Hepatocyte (in vitro differentiated cells): ENCODE data around the gene P2RY14. TPM values are rescaled to one million over a fixed set of nuclear protein-coding genes. Genes with fewer than 3 reads are reported as not detected.

Source experiments
- DNase-seq: peaks from one replicate; pipeline ENCODE4 v3.0.0-alpha.2; 2016; ENCODE audit warnings: low spot score
- H2AFZ ChIP-seq: fragments of 200-600 bp; sonication (generic); 2 replicates; pipeline ENCODE4 v1.6.0; 2016; ENCODE audit warnings: antibody characterized with exemption, mild to moderate bottlenecking
- H3K27ac ChIP-seq: fragments of 200-600 bp; sonication (generic); 2 replicates; pipeline ENCODE4 v1.5.1; 2016; ENCODE audit warnings: mild to moderate bottlenecking
- H3K27me3 ChIP-seq: fragments of 200-600 bp; sonication (generic); 2 replicates; pipeline ENCODE4 v1.6.1; 2016
- H3K36me3 ChIP-seq: fragments of 200-600 bp; sonication (generic); replicated peaks from 2 replicates; pipeline ENCODE4 v1.5.1; 2016; ENCODE audit warnings: low read depth; ENCODE audit not compliant: insufficient read depth
- H3K4me1 ChIP-seq: fragments of 200-600 bp; sonication (generic); 2 replicates; pipeline ENCODE4 v1.5.1; 2016; ENCODE audit warnings: mild to moderate bottlenecking, moderate library complexity; ENCODE audit not compliant: insufficient read depth
- H3K4me2 ChIP-seq: fragments of 200-600 bp; sonication (generic); 2 replicates; pipeline ENCODE4 v1.6.0; 2016
- H3K4me3 ChIP-seq: fragments of 200-600 bp; sonication (generic); 2 replicates; pipeline ENCODE4 v1.5.1; 2016; ENCODE audit warnings: mild to moderate bottlenecking
- H3K79me2 ChIP-seq: fragments of 200-600 bp; sonication (generic); 2 replicates; pipeline ENCODE4 v1.6.0; 2017; ENCODE audit warnings: mild to moderate bottlenecking
- H3K9me2 ChIP-seq: fragments of 200-600 bp; sonication (generic); replicated peaks from 2 replicates; pipeline ENCODE4 v1.6.0; 2017; ENCODE audit warnings: mild to moderate bottlenecking; ENCODE audit not compliant: insufficient read depth
- H3K9me3 ChIP-seq: fragments of 200-600 bp; sonication (generic); 2 replicates; pipeline ENCODE4 v1.5.1; 2016; ENCODE audit warnings: low read depth, mild to moderate bottlenecking
- H4K20me1 ChIP-seq: fragments of 200-600 bp; sonication (generic); 2 replicates; pipeline ENCODE4 v1.6.0; 2016; ENCODE audit warnings: mild to moderate bottlenecking; ENCODE audit not compliant: insufficient read depth, poor library complexity, severe bottlenecking
- EZH2 ChIP-seq: fragments of 200-600 bp; sonication (generic); IDR thresholded peaks from 2 replicates; pipeline ENCODE4 v1.6.1; 2016; ENCODE audit warnings: antibody characterized with exemption, mild to moderate bottlenecking, borderline replicate concordance
- EZH2phosphoT487 ChIP-seq: fragments of 200-600 bp; sonication (generic); IDR thresholded peaks from one replicate; pipeline ENCODE4 v1.6.1; 2018; ENCODE audit warnings: antibody characterized with exemption, mild to moderate bottlenecking, low read depth, moderate library complexity; ENCODE audit not compliant: unreplicated experiment, severe bottlenecking
- WGBS: methylation state at CpG from one replicate; pipeline ENCODE4 v1.1.6; 2016; ENCODE audit warnings: low lambda C conversion rate; ENCODE audit errors: missing lambda C conversion rate; 5-methylcytosine and 5-hydroxymethylcytosine counted together
- polyA plus RNA-seq: library from polyadenylated mRNA; unstranded; fragments of >200 nt; fragmentation: Nextera tagmentation; extraction: Ambion mirVana; gene quantifications from 2 replicates; pipeline ENCODE4 v1.2.1, GENCODE V29; 2016
- total RNA-seq: library from RNA; depleted of rRNA; stranded (reverse); fragments of >200 nt; gene quantifications from 2 replicates; pipeline ENCODE4 v1.2.3, GENCODE V29; 2014
- TF ChIP-seq, protein P1 (sequence below): fragments of 200-600 bp; sonication (generic); IDR thresholded peaks from 2 replicates; pipeline ENCODE4 v1.5.1; 2016; ENCODE audit warnings: antibody characterized with exemption, mild to moderate bottlenecking; ENCODE audit not compliant: poor library complexity

Gene P2RY14
- 0.24 TPM in 1 of 2 replicates, not detected in the other for total RNA-seq
- polyA plus RNA-seq, result 0.11 TPM in 1 of 2 replicates, not detected in the other

DNA sequence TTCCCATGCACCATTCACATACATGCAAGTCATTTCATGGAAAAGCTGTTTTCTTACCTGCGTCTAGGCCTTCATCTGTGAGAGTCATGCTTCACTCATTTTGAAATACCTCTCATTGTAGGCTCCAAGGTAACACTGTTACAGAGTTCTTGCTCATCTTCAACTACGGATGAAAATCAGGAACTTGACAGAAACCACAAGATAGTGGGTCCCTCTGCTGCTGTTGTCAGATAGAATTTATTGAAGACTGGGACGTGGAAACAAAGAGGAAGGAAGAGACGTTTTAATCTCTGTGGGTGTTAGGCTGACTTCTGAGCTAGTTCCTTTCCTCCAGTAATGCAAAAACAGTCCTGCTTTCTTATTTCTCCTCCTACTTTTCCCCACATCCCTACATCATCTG, at the start of gene P2RY14:
TSS of gene P2RY14 (minus strand) at position 313 of the 400 bp plus-strand sequence. CDS start 64,226 bp downstream, outside the sequence.
- no peak within 1 kb of the TSS for H3K4me3 ChIP-seq
- H3K27me3 ChIP-seq, result no peaks in the 10 kb centered on the region
- no peaks in the 10 kb centered on the region for H3K4me1 ChIP-seq
- no peak within 1 kb of the TSS for H3K4me2 ChIP-seq
- 68% methylated on average over 4 of the region's 4 CpGs for WGBS
- no peaks in the 10 kb centered on the region for H3K9me3 ChIP-seq
- TF ChIP-seq EZH2 (no peak), EZH2phosphoT487 (no peak)
- TF ChIP-seq, protein P1, sequence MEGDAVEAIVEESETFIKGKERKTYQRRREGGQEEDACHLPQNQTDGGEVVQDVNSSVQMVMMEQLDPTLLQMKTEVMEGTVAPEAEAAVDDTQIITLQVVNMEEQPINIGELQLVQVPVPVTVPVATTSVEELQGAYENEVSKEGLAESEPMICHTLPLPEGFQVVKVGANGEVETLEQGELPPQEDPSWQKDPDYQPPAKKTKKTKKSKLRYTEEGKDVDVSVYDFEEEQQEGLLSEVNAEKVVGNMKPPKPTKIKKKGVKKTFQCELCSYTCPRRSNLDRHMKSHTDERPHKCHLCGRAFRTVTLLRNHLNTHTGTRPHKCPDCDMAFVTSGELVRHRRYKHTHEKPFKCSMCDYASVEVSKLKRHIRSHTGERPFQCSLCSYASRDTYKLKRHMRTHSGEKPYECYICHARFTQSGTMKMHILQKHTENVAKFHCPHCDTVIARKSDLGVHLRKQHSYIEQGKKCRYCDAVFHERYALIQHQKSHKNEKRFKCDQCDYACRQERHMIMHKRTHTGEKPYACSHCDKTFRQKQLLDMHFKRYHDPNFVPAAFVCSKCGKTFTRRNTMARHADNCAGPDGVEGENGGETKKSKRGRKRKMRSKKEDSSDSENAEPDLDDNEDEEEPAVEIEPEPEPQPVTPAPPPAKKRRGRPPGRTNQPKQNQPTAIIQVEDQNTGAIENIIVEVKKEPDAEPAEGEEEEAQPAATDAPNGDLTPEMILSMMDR, result no peak
- H3K36me3 ChIP-seq, result no peaks in the 10 kb centered on the region
- H3K9me2 ChIP-seq, result no peaks in the 10 kb centered on the region
- no peak for DNase-seq
- no peak within 1 kb of the TSS for H3K27ac ChIP-seq
- no peak within 1 kb of the TSS for H2AFZ ChIP-seq
- H3K79me2 ChIP-seq, result no peaks in the 10 kb centered on the region
- H4K20me1 ChIP-seq, result no peaks in the 10 kb centered on the region

DNA sequence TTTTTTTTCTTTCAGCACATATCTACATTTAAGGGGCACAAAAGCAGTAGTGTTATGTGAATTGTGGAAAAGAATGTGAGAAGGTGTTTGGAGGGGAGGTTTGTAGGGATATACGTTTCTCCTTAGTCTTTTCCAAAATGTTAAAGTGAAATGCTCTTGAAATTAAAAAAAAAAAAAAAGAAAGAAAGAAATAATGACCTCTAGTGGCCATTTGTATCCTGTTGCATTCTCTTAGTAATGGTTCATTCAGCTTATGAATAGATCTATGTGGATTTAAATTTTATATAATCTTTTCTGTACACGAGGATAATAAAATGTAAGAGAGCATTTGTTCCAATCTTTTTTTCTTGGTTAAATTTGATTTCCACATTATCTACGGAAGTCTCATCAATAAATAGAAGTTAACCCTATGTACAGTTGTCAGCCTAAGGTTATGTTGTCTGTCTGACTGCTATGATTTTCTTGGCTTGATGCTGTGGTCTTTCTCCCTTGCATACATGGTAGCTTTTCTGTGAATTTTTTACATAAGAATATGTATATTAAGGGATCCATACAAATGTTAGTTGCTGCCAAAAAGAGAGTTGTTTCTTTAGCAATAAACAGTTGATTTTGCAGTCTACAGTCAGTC, 49.3 kb upstream of the P2RY14 start:
- 29% methylated on average over 3 of the region's 3 CpGs for WGBS
- Histone ChIP-seq H3K4me3 (no peak overlapping the region), H3K4me2 (no peak overlapping the region), H4K20me1 (no peaks in the 10 kb centered on the region), H3K9me2 (no peaks in the 10 kb centered on the region), H3K27me3 (no peaks in the 10 kb centered on the region), H2AFZ (no peak overlapping the region), H3K27ac (no peak overlapping the region), H3K4me1 (no peaks in the 10 kb centered on the region), H3K79me2 (no peaks in the 10 kb centered on the region), H3K9me3 (no peaks in the 10 kb centered on the region), H3K36me3 (no peaks in the 10 kb centered on the region)
- DNase-seq, result no peak
- TF ChIP-seq, protein P1, result peak; percentile 75
- no peak for TF ChIP-seq EZH2phosphoT487

DNA sequence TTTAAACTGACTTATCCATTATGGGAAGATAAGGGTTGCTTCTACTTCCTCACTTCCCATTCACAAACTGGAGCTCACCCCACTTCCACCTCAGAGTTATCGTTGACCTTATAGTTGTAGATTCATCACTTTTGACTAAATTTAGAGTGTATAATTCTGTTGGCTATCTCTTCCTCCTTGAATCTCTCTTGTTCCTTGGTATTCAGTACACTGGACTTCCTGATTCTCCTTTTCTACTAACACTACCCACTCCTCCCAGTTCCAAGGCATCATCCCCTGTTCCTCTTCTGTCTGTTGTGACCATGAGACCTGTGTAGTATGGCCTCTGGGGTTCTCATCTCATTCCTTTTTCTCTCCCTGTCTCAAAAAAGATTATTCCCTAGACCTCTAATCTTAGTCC, 44.2 kb upstream of the P2RY14 start:
- H3K79me2 ChIP-seq, result no peaks in the 10 kb centered on the region
- H3K36me3 ChIP-seq, result no peaks in the 10 kb centered on the region
- H3K27ac ChIP-seq, result no peak overlapping the region
- H3K4me3 ChIP-seq, result no peak overlapping the region
- no peak for DNase-seq
- no peaks in the 10 kb centered on the region for H3K27me3 ChIP-seq
- 92% methylated on average over 1 of the region's 1 CpG for WGBS
- no peak overlapping the region for H3K4me2 ChIP-seq
- no peaks in the 10 kb centered on the region for H3K4me1 ChIP-seq
- no peaks in the 10 kb centered on the region for H3K9me2 ChIP-seq
- H2AFZ ChIP-seq, result no peak overlapping the region
- H4K20me1 ChIP-seq, result no peaks in the 10 kb centered on the region
- TF ChIP-seq EZH2, result no peak
- TF ChIP-seq, protein P1, result no peak
- no peak for TF ChIP-seq EZH2phosphoT487
- H3K9me3 ChIP-seq, result no peaks in the 10 kb centered on the region
